Cardiac atrium fibroblast (primary cell): ENCODE results near the gene IER3. TPM values are rescaled to one million over a fixed set of nuclear protein-coding genes. Genes with fewer than 3 reads are reported as not detected.

Experiments used
- total RNA-seq: library from RNA; depleted of rRNA; stranded (reverse); fragments of >200 nt; gene quantifications from 2 replicates; pipeline ENCODE4 v1.2.3, GENCODE V29; 2015

Gene IER3, protein sequence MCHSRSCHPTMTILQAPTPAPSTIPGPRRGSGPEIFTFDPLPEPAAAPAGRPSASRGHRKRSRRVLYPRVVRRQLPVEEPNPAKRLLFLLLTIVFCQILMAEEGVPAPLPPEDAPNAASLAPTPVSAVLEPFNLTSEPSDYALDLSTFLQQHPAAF
- total RNA-seq, result 188 and 222 TPM in 2 replicates

DNA sequence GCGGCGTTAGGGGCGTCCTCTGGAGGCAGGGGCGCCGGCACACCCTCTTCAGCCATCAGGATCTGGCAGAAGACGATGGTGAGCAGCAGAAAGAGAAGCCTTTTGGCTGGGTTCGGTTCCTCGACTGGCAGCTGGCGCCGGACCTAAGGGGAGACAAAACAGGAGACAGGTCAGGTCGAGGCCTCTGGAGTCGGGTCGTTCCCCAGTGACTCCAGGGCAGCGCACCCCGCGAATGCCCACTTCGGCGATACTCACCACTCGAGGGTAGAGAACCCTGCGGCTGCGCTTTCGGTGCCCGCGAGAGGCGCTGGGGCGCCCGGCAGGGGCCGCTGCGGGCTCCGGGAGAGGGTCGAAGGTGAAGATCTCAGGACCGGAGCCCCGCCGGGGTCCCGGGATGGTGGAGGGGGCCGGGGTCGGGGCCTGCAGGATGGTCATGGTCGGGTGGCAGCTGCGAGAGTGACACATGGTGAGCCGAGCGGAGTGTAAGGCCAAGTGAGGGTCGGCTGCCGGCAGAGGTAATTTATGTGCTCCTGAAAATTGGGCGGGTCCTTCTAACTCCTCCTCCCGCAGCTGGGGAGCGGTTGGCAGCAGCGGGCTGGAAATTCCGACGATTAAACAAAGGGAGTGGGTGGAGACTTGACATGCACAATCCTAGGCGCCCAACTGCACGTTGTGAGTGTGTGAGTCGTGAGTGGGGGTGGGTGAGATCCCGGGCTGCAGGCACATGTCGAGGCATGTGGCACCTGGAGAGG, at the start of gene IER3:
TSS of gene IER3 (minus strand) at position 494 of the 752 bp plus-strand sequence. CDS start at position 465, 29 bp downstream.

DNA sequence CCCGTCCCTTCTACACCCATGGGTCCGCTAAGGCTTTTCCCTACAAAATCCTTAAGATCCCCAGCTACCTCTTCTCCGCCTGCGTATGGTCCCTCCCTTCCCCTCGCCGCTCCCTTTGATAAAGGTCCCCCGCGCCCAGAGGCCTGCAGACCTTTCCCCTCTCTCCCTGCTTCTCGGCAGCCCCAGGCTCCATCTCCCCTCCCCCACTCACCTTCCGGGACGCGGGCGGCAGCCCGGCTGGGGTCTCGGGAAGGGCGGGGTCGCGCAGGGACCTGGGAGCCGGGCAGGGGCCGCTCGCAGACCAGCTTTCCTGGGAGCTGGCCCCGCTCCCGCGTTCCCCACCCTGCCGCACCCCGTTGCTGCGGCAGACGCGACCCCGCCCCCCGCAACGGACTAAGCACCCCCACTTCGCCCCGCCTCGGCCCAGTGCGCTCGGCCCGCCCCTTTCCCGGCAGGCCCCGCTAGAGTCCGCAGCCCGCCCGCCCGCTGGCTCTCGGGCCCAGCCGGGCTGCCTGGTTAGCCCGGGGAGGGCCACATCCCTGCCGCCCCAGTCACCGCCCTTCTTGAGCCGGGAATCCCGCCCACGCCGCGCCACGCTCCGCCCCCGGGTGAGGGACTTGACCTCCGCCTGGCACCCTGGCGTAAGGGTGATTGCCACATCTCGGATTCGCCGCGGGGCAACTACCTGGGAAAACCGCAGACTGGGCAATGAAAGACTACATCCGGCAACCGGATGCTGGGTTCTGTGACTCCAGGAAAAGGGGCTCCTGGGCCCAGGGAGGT, 1.8 kb downstream of the IER3 start, which contains the start of gene FLOT1:
TSS of gene FLOT1 (minus strand) at position 372 of the 783 bp plus-strand sequence. CDS start 498 bp downstream, outside the sequence.

DNA sequence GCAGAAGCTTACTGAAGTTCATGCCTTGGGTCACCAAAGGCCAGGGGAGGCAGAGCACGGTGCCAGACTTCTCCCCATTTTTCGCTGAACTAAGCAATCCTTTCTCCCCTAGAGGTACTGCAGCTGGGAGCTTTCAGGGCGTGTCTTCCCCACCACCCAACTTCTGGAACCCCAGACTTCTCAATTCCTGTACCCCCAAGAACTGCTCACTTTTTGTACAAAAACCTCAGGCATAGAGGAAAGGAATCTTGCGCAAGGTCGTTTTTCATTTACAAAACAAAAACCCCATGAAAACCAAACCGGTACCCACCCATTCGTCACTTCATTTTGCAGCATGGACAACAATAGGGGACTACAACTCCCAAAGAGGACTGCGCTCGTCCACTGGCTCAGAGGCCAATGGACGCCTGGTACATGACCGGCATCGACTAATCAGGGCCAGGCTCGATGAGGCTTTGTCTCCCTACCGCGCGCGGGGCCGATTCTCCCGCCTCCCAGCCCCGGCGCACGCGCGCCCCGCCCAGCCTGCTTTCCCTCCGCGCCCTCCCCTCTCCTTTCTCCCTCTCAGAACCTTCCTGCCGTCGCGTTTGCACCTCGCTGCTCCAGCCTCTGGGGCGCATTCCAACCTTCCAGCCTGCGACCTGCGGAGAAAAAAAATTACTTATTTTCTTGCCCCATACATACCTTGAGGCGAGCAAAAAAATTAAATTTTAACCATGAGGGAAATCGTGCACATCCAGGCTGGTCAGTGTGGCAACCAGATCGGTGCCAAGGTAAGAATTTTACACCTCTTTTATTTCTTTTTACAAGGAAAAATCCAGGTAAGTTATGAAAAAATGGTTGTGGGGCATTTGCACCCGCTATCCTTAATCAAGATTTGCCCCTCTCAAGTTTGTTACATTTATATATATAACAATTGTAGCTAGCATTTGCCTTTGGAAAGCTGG, 24.3 kb downstream of the IER3 start, which contains the start of gene TUBB:
TSS of gene TUBB (plus strand) at position 562 of the 947 bp plus-strand sequence. CDS start at position 717, 155 bp downstream.

DNA sequence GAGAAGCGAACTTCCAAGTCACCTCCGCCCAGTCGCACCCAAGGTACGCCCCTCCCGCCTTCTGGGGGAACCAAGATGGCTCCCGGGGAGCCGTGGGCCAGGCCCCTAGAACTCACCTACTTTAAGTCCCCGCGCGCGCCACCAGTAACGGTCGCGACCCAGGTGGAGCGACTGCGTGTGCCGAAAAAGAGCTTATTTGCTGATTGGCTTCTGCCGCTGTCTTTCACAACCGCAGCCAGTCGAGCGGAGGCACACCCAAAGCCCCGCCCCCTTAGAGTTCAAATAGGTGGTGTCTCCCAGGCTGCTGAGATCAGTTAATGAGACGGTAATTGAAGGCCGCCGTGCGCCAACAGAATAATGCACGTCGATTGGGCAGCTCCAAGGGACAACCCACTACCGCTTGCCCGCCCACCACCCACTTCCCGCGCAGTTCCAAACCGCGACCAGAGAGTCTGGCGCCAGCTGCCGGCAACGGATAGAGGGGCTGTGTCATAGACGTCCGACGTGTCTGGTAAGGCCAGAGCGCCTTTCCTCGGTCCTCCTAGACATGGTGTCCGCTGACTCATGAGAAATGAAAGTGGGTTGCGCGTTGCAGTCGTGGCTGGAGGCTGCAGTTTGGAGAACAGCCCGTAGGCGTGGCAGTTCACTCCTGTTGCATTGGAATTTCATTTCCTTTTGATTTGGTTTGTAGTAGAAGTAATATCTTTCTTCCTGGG, 27.1 kb downstream of the IER3 start, which contains the start of gene MDC1:
TSS of gene MDC1 (minus strand) at position 153 of the 716 bp plus-strand sequence. CDS start 2,106 bp downstream, outside the sequence.

Other genes with a start within 250 kb of the IER3 start
- 17.9 and 35.5 TPM in 2 replicates for gene GNL1, start 188.1 kb downstream of the IER3 start, total RNA-seq
- gene PRR3, start 187.3 kb downstream of the IER3 start, total RNA-seq, result 3.6 and 4.7 TPM in 2 replicates
- 29.2 and 32.1 TPM in 2 replicates for gene ABCF1, start 173.1 kb downstream of the IER3 start, total RNA-seq
- gene PPP1R10, start 127.3 kb downstream of the IER3 start, total RNA-seq, result 20.9 and 27.9 TPM in 2 replicates
- 32.7 and 36.8 TPM in 2 replicates for gene MRPS18B, start 126.7 kb downstream of the IER3 start, total RNA-seq
- gene ATAT1, start 117.7 kb downstream of the IER3 start, total RNA-seq, result 1.6 and 2.2 TPM in 2 replicates
- gene C6orf136, start 97.4 kb downstream of the IER3 start, total RNA-seq, result 3.2 and 5.1 TPM in 2 replicates
- 24.0 and 29.4 TPM in 2 replicates for gene DHX16, start 71.5 kb downstream of the IER3 start, total RNA-seq
- gene PPP1R18, start 57.9 kb downstream of the IER3 start, total RNA-seq, result 56.3 and 76.8 TPM in 2 replicates
- 8.5 and 9.6 TPM in 2 replicates for gene NRM, start 53.6 kb downstream of the IER3 start, total RNA-seq
- gene MDC1, start 27.3 kb downstream of the IER3 start, total RNA-seq, result 9.1 and 15.3 TPM in 2 replicates
- gene TUBB, start 24.2 kb downstream of the IER3 start, total RNA-seq, result 519 and 546 TPM in 2 replicates
- gene FLOT1, start 1.9 kb downstream of the IER3 start, total RNA-seq, result 91.0 and 118 TPM in 2 replicates
- gene DDR1, start 140.0 kb upstream of the IER3 start, total RNA-seq, result 30.7 and 36.5 TPM in 2 replicates
- 7.6 and 13.2 TPM in 2 replicates for gene GTF2H4, start 163.7 kb upstream of the IER3 start, total RNA-seq
- gene VARS2, start 169.7 kb upstream of the IER3 start, total RNA-seq, result 6.8 and 7.9 TPM in 2 replicates
- not detected in 2 replicates for gene SFTA2, start 187.6 kb upstream of the IER3 start, total RNA-seq
- gene MUCL3, start 196.4 kb upstream of the IER3 start, total RNA-seq, result not detected in 2 replicates
- gene MUC21, start 239.2 kb upstream of the IER3 start, total RNA-seq, result not detected in 2 replicates